ENCODE results near the gene THSD4. TPM values are rescaled to one million over a fixed set of nuclear protein-coding genes. Genes with fewer than 3 reads are reported as not detected.
A peak's percentile ranks its signal among the peaks of the same experiment; 100 is the strongest.

Gene THSD4
- total RNA-seq, 3 donors from 2014 or later: 18.3 to 46.2 (median 27.1) TPM

DNA sequence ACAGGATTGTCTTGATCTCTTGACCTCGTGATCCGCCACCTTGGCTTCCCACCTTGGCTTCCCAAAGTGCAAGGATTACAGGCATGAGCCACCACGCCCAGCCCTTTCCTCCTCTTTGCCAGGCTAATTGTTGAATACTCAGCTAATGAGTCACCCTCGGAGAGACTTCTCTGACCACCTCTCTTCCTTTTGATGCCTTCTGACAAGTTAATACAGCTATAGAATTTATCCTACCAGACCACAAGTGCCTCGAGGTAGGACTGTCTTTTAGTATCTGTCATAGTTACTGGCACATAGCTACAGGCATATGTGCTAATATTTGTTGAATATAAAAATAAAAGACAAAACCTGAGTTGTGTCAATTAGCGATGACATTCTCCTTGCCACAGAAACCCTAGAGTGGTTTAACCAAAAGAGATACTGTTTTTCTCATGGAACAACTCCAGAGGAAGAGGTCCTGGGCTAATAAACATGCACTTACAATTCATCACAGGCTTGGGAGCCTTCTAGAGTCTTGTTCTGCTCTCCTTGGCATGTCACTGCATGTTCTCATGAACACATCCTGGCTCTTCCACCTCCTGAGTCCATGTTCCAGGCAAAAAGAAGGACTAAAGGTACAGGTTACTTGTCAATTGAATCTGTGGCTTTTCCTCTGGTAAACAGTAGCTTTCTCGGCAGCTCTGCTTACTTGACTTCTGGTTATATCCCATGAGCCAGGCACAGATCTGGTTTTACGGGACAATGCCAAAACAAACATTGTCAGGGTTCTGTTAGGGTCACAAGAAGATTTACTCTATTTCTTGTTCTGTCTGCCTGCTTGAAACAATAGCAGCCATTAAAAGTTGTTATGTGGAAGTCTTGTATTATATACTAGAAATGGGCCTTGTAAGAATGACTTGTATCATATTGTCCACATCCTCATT, 332.3 kb downstream of the THSD4 start:
- ATAC-seq (peak; percentile 20), DNase-seq (no peak)
- H3K4me3 ChIP-seq: no peak overlapping the region
- H3K4me1 ChIP-seq (ENCODE audit: low read depth): peaks cover 4% of the 10 kb centered on the region
- TF ChIP-seq, protein P1, sequence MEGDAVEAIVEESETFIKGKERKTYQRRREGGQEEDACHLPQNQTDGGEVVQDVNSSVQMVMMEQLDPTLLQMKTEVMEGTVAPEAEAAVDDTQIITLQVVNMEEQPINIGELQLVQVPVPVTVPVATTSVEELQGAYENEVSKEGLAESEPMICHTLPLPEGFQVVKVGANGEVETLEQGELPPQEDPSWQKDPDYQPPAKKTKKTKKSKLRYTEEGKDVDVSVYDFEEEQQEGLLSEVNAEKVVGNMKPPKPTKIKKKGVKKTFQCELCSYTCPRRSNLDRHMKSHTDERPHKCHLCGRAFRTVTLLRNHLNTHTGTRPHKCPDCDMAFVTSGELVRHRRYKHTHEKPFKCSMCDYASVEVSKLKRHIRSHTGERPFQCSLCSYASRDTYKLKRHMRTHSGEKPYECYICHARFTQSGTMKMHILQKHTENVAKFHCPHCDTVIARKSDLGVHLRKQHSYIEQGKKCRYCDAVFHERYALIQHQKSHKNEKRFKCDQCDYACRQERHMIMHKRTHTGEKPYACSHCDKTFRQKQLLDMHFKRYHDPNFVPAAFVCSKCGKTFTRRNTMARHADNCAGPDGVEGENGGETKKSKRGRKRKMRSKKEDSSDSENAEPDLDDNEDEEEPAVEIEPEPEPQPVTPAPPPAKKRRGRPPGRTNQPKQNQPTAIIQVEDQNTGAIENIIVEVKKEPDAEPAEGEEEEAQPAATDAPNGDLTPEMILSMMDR (IDR thresholded peaks at IDR 0.05): no peak
- intact Hi-C loops (cut with DNase I, micrococcal nuclease): loop anchor here in 1 of 2 donors (5.0 kb wide), 1 partner anchor 285 kb away; no protein-coding TSS in a partner anchor
- H3K9me3 ChIP-seq: no peaks in the 10 kb centered on the region
- no peaks in the 10 kb centered on the region for H3K36me3 ChIP-seq (ENCODE audit: low read depth)

DNA sequence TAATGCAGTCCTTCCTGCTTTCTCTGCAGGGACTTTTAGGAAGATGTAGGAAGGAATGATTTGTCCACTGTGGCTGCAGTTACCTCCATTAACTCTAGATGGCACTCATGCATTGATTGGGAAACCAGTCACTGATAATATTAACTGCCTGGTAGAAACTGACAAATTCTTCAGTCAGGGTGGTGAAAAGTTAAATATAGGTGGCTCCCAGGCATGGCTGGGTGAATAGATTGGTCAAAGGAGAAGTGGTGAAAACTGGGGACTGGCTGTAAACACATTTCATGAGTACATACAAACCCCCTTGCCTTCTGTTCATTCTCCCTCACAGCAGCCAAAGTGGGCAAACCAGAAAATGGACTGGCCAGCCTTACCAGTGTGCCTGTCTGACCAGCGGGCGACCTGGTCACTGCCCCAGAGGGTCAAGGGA, 333.4 kb downstream of the THSD4 start:
- ATAC-seq (peak; percentile 57), DNase-seq (peak in 1 of 3 donors; percentile 67)
- intact Hi-C loops (cut with DNase I, micrococcal nuclease): loop anchor here in 1 of 2 donors (5.0 kb wide), 1 partner anchor 284 kb away; no protein-coding TSS in a partner anchor
- Histone ChIP-seq H3K9me3 (no peaks in the 10 kb centered on the region), H3K4me3 (no peak overlapping the region), H3K36me3 (ENCODE audit: low read depth) (no peaks in the 10 kb centered on the region), H3K4me1 (ENCODE audit: low read depth) (peaks cover 4% of the 10 kb centered on the region)
- TF ChIP-seq, protein P1 (IDR thresholded peaks at IDR 0.05): peak; percentile 53

DNA sequence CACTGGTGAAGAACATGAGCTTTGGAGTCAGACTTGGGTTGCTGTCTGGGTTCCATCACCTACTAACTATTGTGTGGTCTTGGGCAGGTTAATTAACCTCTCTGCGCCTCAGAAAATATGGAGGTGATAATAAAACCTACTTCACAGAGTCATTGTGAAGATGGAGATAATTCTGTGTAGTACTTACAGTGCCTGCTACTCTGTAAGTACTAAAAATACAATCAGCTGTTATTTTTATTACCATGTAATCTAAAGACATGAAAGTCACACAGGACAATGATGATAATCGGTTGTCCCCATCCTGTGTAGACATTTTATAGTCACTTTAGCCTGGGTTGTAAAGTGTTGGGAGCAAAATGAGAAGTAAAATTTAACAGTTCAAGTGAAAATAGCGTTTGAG, 334.1 kb downstream of the THSD4 start:
- ATAC-seq (peak; percentile 26), DNase-seq (no peak)
- H3K9me3 ChIP-seq: no peaks in the 10 kb centered on the region
- no peaks in the 10 kb centered on the region for H3K36me3 ChIP-seq (ENCODE audit: low read depth)
- TF ChIP-seq, protein P1 (IDR thresholded peaks at IDR 0.05): no peak
- H3K4me1 ChIP-seq (ENCODE audit: low read depth): peaks cover 4% of the 10 kb centered on the region
- intact Hi-C loops (cut with DNase I, micrococcal nuclease): loop anchor here in 1 of 2 donors (5.0 kb wide), 1 partner anchor 283 kb away; no protein-coding TSS in a partner anchor
- no peak overlapping the region for H3K4me3 ChIP-seq

DNA sequence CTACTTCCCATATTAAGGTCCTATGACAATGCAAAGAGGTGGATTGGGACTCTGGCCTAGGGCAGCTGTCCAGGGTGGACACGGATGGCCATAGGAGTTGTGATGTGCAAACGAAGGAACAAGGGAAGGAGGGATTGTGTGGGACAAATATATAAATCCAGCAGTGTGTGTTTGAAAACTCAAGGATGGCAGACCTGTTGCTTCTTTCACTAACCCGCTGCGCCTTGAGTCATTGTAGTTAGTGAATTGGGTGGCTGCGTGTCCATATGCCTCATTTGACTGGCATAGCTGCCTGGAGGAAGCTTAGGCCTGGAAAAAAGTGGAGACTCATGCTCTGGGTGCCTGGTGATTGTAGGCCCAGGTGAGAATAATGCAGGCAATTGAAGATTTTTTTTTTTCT, 334.7 kb downstream of the THSD4 start:
- TF ChIP-seq, protein P1 (IDR thresholded peaks at IDR 0.05): no peak
- intact Hi-C loops (cut with DNase I, micrococcal nuclease): loop anchor here (5.0 kb wide), 2 partner anchors 282 to 292 kb away; no protein-coding TSS in a partner anchor
- no peak for ATAC-seq

DNA sequence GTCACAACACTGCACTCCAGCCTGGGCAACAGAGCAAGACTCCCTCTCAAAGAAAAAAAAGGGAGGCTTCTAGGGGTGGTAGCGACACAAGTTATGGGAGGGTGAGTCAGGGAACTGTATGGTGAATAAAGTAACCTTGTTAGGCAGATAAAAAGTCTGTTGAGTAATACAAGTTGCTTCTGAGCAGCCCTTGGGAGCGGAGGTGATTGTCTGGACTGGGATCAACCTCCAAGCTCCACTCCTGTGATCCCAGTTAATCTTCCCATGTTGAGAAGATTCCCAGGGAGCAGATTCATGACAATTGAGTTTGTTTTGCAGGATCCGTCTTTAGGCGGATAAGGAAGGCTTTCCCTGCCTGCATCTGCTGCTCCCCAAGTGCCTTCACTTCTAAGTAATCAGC, 335.9 kb downstream of the THSD4 start:
- Histone ChIP-seq H3K4me3 (no peak overlapping the region), H3K36me3 (ENCODE audit: low read depth) (no peaks in the 10 kb centered on the region), H3K9me3 (no peaks in the 10 kb centered on the region), H3K4me1 (ENCODE audit: low read depth) (peaks cover 4% of the 10 kb centered on the region)
- no peak for DNase-seq
- TF ChIP-seq, protein P1 (IDR thresholded peaks at IDR 0.05): no peak
- peak; percentile 45 for ATAC-seq
- intact Hi-C loops (cut with DNase I, micrococcal nuclease): loop anchor here in 1 of 2 donors (5.0 kb wide), 1 partner anchor 291 kb away; no protein-coding TSS in a partner anchor

More for the DNA sequence above, 334.7 kb downstream of the THSD4 start:
- DNase-seq: no peak
- Histone ChIP-seq H3K4me3 (no peak overlapping the region), H3K9me3 (no peaks in the 10 kb centered on the region), H3K4me1 (ENCODE audit: low read depth) (peaks cover 4% of the 10 kb centered on the region), H3K36me3 (ENCODE audit: low read depth) (no peaks in the 10 kb centered on the region)

Measured in mucosa of descending colon (tissue), 3 donors.